ENCODE results near the gene QRFPR.
"Not testable (repeated sequence)": the region's sequence is repeated elsewhere in the genome, so short reads cannot be mapped to it uniquely, and the experiment has no call there.

The QRFPR gene

DNA sequence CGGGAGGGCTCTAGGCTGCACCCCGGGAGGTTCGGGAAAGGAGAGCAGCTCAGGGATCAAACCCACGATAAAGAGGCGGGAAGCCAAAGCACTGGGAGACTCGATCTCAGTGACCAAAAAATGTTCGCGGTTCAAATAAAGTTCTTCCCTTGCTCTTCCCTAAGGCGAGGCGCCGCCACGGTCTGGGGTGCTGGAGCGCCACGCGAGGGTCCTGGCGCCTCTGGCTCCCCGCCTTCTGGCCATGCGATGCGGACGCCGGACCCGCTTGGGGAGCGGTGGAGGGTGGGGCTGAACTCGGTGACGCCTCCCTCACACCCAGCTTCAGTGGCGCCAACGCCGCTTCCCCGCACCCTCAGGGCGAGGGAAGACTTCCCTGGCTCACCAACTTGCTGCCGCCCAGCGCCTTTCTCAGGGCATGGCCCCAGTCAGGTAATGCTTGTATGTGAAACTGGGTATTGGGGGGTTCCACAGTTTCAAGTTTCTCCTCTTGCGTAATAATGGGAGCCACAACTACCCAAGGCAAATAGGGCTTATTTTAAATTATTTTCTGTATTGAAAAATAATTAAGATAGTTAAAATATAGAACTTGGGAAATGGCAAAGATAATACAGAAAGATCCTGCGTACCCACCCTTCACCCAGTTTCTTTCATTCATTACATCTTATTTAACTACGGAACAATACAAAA is at the start of gene QRFPR:
Gene QRFPR (minus strand): TSS at position 243 of the 687 bp plus-strand sequence. CDS start 371 bp downstream, outside the sequence.
- DNase-seq (ENCODE audit: low read depth) = no peak

DNA sequence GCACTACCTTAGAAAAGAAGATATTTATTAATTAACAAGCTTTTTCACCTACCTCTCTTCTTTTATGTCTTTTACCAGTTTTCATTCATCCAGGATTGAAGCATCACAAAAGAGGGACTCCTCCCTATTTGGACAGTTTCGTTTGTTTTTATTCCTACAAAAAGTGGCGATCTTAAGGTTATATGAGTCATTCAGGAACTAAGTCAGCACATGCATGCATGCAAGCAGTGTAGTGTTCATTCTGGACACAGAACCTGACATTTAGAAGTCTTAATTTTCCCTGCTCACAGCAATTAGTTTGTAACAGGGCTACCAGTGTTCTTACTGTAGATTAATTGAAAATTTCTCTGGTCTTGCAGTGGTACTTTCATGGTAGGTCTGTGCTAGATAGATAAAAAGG is 47.9 kb upstream of the QRFPR start:
- no peak for DNase-seq (ENCODE audit: low read depth)

DNA sequence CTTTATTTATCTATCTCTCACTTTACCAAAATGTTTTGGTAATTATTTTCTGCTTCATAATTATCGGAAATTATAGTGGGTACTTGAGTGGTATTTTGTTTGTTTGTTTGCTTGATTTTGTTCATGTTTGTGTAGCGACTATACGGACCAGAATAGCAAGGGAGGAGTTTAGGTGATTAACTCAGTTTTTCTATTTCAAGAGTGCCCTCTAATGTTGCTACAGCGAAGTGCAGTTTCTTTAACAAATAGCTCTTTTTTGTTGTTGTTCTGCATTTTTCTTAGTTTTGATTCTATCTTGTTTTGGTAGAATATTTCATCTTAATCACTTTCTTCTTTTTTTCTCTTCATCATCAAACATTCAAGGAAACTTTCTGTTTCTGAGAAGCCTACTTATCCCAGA is 40.8 kb upstream of the QRFPR start:
- DNase-seq (ENCODE audit: low read depth) = no peak

DNA sequence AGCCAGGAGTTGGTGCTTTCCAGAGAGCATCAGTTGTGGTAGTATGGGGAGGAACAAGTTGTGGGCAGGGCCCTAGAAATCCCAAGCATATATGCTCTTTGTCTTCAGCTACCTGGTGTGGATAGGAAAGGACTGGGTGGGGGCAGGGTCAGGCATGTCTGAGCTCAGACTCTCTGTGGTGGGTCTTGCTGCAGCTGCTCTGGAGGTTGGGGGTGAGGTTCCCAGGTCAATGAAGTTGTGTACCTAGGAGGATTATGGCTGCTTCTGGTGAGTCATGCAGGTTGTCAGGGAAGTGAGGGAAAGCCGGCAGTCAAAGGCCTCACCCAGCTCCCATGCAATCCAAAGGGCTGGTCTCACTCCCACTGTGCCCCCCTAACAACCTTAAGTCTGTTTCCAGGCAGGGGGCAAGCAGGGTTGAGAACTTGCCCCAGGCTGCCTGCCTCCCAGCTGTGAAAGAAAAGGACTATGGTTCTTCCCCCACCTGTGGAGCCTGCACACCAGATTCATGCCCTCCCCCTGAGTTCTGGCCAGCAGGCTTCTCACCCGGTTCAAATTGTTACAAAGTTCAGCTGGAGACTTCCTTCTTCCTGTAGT is 30.4 kb upstream of the QRFPR start:
- DNase-seq (ENCODE audit: low read depth) = no peak

DNA sequence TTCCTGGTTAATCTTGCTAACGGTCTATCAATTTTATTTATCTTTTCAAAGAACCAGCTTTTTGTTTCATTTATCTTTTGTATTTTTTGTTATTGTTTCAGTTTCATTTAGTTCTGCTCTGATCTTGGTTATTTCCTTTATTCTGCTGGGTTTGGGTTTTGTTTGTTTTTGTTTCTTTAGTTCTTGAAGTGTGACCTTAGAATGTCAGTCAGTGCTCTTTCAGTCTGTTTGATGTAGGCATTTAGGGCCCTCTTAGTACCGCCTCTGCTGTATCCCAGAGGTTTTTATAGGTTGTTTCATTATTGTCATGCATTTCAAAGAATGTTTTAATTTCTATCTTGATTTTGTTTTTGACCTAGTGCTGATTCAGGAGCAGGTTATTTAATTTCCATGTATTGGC is 27.7 kb upstream of the QRFPR start:
- DNase-seq (ENCODE audit: low read depth) = not testable (repeated sequence)

DNA sequence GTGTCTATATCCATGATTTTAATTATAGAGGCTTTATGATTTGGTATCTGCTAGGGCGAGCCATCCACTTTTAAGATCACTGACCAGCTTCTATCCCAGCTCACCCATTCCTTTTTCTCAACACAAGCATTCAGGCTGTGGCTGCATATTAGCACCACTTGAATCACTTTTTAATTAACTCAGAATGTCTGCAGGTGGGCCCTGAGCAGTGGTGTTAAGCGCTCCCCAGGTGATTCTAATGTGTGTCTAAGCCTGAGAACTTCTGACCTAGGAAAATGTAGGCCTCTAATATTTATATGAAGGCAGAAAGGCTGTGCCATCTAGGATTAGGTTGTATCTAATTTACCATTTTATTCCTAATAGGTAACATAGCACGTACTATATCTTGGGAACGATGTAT is 19.8 kb upstream of the QRFPR start:
- DNase-seq (ENCODE audit: low read depth) = no peak

DNA sequence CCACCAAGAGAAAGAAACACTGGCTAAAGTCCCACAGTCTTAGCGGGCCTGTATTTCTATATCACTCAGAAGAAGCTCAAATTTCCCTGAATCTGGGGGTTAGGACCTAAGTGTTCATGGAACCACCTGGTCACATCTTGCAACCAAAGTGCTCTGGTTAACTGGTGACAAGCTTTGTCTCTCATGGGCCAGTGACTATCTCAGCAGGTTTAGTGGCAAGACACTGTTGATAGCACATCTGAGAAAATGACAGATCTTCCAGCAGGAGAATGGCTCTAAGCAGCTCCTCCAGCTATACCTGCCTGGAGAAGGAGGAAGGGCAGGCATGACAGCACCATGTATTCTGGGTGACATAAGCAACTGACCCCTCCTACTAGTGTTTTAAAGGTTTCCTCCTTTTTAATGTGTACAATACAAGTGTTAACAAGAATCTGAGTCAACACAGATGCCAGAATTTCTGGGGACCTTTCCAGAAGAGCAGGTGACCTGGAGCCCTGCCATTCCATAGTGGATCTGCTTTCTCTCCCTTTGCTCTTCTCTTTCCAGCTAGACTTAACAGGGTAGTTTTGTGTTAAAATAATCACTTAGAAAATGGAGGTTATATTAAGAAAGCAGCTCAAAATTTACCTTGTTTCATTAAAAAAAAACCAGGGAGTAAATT is 17.3 kb upstream of the QRFPR start:
- no peak for DNase-seq (ENCODE audit: low read depth)

DNA sequence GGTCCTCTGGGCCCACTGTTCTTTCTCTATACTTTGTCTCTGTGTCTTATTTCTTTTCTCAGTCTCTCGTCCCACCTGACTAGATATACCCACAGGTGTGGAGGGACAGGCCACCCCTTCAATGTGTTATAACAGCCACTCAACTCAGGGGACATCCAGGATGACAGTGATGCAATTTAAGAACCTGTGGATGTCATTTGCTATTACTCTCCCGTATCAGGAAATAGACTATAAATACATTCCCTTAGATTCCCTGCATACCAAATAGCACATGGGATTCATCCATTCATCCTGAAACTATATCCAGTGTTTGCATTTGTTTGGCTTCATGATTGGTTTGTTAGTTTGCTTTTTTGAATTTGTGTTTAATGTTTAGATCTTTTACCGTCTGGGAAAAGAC is 16.6 kb upstream of the QRFPR start:
- no peak for DNase-seq (ENCODE audit: low read depth)

DNA sequence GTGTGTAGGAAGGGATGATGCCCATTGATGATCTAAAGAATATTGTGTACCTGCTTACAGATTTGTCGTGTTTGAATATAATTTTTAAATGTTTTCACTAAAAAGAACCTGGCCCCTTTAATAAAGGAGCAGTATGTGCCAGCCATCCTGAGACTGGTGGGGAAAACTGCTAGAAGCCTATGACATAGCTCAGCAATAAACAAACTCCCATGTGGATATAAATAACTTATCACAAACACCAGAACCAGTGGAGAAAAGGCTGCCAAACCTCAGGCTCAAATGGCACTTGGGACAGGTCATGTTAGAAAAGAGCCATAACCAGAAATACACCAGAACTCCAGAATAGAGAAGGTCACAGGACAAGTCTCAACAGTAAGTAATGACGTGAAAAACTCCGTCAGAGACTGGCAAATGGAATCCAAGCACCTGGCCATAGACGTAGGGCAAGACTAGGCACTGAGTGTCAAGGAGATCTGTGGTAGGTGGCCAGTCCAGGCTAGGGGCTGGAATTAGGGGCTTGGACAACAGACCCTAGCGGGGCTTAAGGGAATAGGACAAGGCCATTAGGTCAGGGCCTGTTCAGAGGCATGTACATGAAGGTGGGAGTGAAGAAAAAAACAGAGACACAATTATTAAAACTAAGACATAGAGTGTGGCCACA is 11.7 kb upstream of the QRFPR start:
- DNase-seq (ENCODE audit: low read depth) = no peak

DNA sequence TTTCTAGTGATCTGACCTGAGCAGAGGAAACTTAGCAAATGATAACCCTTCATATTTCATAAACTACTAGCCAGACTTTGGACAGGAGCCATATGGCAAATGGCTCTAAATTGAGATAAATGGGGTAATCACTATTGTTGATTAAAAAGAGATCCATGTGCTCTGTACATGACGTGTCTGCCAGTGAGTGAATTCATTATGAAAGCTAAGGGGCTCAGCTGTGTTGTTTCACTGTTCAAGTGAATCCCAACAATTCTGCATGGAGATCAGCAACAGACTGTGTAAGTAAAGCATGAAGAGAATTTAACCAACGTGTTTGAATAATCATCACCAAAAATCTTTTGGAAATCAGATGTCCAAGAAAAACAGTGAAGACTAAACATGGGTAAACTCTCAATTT is 9.5 kb upstream of the QRFPR start:
- DNase-seq (ENCODE audit: low read depth) = no peak

DNA sequence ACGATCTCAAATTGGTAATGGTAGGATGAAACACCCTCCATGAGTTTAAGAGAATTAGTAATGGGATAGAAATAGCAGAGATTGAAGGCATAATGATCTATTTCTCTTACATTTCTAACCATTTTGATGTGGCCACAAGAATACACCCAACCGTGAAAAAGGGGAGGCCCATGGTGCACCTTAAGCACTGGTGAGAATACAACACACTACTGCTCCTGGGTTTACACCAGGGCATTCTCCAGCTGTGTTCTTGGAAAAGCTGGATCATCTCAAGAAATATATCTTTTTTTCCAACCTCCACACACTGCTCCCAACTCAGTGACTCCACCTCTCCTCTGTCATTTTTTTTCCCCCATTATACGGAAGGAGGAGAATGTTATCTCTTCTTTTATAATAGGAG is 1.5 kb downstream of the QRFPR start:
- no peak for DNase-seq (ENCODE audit: low read depth)

DNA sequence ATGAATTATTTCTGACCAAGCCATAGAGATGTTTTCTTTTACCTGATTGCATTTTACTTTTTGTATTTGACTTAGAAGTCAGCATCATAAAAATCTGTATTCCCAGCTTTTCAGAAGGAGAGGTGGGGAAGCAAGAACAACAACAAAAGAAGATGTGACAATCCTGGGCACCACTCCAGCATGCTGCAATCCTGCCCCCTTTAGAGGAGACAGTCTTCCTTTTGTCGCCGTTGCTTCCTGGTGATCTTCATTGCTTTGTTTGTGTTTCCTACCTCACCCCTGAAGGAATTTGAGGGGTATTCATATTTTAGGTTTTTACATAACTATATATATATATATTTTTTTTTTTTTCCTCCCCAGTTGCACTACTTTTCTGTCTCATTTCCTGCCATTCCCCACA is 3.7 kb downstream of the QRFPR start:
- no peak for DNase-seq (ENCODE audit: low read depth)

DNA sequence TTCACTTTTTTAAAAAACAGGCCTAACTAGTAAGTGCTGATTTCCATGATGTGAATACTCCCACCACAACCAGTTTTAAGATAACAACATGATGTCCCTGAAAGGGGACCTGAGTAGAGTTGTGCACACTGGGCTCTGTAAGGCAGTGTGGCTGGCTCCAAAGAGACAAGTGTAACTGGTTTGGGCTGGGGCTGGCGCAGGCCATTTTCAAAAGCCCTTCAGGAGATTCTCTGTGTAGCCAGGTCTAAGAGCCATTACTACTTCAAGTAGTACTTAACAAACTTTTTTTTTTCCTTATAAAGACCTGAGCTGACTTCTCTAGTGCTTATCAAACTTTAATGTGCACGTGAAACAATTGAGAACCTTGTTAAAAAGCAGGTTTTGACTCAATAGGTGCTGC is 4.3 kb downstream of the QRFPR start:
- DNase-seq (ENCODE audit: low read depth) = no peak

DNA sequence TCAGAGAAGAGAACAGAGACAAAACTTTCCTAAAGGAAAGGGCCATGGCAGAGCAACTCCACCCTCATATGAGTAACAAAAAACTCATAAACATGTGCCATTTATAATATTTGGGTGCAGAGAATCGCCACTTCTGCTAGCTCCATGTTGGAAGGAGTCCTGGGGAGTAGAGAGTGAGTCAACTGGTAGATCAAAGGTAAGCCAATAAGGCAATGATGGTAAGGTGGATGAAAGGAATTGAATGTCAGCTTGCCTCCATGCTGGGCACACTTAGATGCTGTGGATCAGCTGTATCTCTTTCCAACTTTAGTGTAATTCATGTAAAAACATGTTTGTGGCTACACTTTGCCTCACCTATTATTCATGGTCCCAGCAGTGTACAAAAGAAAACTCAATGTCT is 4.7 kb downstream of the QRFPR start:
- no peak for DNase-seq (ENCODE audit: low read depth)

DNA sequence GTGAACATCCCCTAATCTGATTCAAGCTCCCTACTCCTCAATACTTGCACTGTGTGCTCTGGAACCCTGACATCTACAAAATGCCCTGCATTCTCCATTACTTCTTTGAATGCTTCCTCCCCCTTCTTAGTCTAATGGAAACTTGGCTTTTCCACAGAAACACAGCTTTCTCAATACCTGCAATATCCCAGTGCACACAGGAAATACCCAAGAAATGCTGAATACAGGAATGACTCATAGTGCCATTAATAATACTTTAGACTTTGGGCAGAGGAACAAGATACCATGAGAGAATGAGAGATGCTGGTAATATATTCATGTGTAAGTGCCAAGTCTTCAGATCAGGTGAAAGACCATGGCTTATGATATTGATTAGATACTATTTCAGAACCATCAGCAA is 5.6 kb downstream of the QRFPR start:
- no peak for DNase-seq (ENCODE audit: low read depth)

DNA sequence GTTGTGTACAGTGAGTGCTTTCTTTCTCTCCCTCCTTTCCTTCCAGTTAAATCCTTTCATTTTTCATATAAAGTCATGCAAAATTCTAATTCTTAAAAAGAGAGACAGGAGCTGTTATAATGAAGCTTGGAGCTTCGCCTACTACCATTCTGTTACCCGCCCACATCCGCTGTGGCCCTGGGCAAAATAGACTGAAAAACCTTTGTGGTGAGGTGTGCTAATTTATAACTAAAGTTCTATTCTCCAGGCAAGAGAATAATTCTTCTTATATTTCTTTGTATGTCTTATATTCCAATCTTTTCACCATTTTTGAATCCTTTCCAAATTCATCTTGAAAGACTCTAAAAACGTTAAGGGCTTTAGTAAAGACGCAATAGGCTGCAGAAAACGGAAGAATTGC is 7.0 kb downstream of the QRFPR start:
- DNase-seq (ENCODE audit: low read depth) = no peak

DNA sequence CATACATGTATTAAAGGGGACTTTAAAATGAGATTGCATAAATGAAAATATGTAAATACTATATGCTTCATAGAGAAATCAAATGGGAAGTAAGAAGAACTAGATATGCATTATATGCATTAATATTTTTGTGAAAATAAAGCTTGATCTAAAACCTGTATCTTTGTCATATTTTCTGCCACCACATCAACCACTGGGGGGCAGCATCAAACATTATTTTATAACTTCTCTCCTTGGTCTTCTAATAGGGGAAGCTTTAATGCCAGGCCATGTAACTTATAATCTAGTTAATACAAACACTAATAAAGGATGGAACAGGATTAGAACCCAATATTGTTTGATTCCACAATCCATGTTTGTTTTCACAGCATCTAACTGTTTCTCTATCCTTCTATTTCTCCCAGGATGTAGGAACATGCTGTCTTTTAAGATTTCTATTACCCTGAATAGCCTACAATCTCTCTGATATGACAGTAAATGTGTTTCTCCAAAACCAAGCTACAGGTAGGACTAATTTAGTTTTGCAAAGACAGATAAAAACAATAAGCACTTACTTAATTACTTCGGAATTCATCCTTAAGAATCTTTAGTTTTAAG is 10.0 kb downstream of the QRFPR start:
- DNase-seq (ENCODE audit: low read depth) = no peak

DNA sequence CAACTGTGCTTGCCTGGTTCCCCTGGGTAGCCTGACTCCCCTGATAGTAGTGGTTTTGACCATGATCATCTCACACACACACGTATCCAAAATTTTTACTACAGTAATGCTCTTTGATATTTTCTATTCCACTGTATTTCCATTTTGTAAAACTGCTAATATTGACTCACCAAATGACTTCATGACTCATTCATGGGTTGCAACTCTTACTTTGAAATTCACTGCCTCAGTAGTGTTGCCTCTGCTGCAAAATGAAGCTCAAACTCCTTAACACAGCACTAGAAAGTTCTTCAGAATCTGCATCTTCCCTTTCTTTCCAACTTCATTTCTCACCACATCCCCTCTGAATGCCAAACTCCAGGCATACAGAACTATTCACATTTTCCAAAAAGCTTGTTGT is 20.3 kb downstream of the QRFPR start:
- DNase-seq (ENCODE audit: low read depth) = no peak

DNA sequence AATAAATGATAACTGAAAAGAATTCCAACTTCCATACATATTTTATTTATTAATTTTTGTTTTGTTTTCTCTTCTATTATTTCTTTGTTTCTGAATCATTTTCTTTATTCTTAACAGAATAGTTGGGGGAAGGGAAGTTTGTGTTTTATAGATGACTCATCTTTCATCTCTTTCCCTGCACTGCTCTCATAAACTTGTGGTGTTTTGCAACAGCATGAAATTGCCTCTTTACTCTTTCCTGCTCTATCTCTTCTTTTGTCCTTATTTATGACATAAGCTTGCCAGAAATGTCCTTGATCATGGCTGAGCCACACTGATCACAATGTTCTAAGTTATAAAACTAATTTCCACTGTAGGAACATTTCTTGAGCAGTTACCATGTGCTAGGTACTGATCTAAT is 22.3 kb downstream of the QRFPR start:
- DNase-seq (ENCODE audit: low read depth) = no peak

DNA sequence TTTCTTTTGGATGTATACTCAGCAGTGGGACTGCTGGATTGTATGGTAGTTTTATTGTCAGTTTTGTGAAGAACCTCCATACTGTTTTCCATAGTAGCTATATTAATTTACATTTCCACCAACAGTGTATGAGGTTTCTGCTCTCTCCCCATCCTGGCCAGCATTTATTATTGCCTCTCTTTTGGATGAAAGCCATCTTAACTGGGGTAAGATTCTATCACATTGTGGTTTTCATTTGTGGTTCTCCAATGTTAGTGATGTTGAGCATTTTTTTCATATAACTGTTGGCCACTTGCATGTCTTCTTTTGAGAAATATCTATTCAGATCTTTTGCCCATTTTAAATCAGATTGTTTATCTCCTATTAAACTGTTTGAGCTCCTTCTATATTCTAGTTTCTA is 27.6 kb downstream of the QRFPR start:
- no peak for DNase-seq (ENCODE audit: low read depth)

DNA sequence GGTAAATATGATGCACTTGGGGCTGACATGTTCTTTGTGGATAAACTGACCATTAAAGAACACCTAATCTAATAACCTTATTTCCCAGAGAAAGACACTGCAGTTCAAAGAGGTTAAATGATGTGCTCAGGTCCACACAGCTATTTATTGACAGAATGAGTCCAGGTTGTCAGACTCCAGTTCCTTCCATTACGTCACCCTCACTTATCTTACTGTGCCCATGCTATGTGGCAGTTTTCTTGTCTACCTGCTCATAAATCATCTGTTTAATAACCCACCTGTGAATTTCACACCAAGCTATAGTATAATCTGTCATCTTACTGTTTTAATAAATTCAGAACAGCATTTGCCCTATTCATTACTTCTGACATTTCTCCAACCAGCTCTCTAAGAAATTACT is 36.7 kb downstream of the QRFPR start:
- DNase-seq (ENCODE audit: low read depth) = no peak

DNA sequence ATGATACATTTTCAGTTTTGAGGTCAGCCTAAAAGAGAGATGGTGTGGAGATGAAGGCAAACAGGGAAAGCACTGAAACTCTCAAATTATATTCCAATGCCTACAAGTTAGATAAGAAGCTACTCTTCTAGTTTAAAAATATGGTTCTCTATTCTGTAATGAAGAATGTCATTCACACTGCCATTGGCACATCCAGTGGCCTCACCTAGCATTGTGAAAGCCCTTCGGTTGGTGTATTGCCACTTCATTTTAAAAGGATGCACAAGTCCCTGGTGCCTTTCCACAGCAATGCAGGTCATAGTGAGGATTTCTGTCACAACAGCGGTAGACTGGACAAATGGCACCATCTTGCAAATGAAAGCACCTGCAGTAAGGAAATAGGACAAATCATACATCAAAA is 40.6 kb downstream of the QRFPR start:
- no peak for DNase-seq (ENCODE audit: low read depth)

DNA sequence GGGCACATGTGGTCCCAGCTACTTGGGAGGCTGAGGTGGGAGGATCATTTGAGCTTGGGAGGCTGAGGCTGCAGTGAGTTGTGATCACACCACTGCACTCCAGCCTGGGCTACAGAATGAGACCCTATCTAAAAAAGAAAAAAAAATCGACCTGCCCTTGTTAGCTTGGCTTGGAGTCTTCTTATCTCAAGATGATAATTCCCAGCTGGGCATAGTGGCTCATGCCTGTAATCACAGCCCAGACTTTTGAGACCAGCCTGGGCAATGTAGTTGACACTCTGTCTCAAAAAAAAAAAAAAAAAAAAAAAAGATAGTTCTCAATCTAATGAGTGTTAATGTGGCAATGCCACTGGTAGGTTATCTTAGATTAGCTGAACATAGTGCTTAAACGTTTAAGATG is 41.0 kb downstream of the QRFPR start:
- no peak for DNase-seq (ENCODE audit: low read depth)

Data from T-helper 22 cell (primary cell).